Mucosa of stomach (tissue), 1 donor: ENCODE results near the gene FICD.

Experiments
- H3K27me3 ChIP-seq: one replicate; pipeline ENCODE4 v1.7.0; 2013; ENCODE audit warnings: mild to moderate bottlenecking, low read length; ENCODE audit not compliant: control insufficient read depth, insufficient read depth
- H3K36me3 ChIP-seq: one replicate; pipeline ENCODE4 v1.7.0; 2013; ENCODE audit warnings: low read length; ENCODE audit not compliant: control insufficient read depth, insufficient read depth
- H3K4me1 ChIP-seq: one replicate; pipeline ENCODE4 v1.7.0; 2013; ENCODE audit warnings: mild to moderate bottlenecking, low read length; ENCODE audit not compliant: control insufficient read depth, insufficient read depth
- H3K4me3 ChIP-seq: one replicate; pipeline ENCODE4 v1.7.0; 2013; ENCODE audit warnings: low read length
- H3K9ac ChIP-seq: one replicate; pipeline ENCODE4 v1.7.0; 2013; ENCODE audit warnings: mild to moderate bottlenecking, low read length, moderate library complexity
- H3K9me3 ChIP-seq: one replicate; pipeline ENCODE4 v1.7.0; 2013; ENCODE audit warnings: mild to moderate bottlenecking, low read length, moderate library complexity; ENCODE audit not compliant: control insufficient read depth
- donor health status: Pancreatic carcinoma.

The FICD gene

GRCh38 chr12:108565146-108565545 is 50.1 kb downstream of the FICD start:
- Histone ChIP-seq H3K9me3 (no peaks in the 10 kb centered on the region), H3K4me3 (no peak overlapping the region), H3K36me3 (peaks cover 11% of the 10 kb centered on the region), H3K9ac (no peak overlapping the region), H3K27me3 (no peaks in the 10 kb centered on the region), H3K4me1 (peaks cover 20% of the 10 kb centered on the region)

GRCh38 chr12:108565976-108566375 is 50.9 kb downstream of the FICD start:
- Histone ChIP-seq H3K4me3 (no peak overlapping the region), H3K4me1 (peaks cover 20% of the 10 kb centered on the region), H3K27me3 (no peaks in the 10 kb centered on the region), H3K36me3 (peaks cover 11% of the 10 kb centered on the region), H3K9ac (no peak overlapping the region), H3K9me3 (no peaks in the 10 kb centered on the region)

- no peak overlapping the region for H3K4me3 ChIP-seq
- no peaks in the 10 kb centered on the region for H3K27me3 ChIP-seq
- peaks cover 11% of the 10 kb centered on the region for H3K36me3 ChIP-seq
- peaks cover 20% of the 10 kb centered on the region for H3K4me1 ChIP-seq
- no peak overlapping the region for H3K9ac ChIP-seq
- no peaks in the 10 kb centered on the region for H3K9me3 ChIP-seq
Measured at GRCh38 chr12:108566452-108566851, 51.4 kb downstream of the FICD start.

GRCh38 chr12:108567406-108568337 is 52.6 kb downstream of the FICD start:
- H3K9ac ChIP-seq = no peak overlapping the region
- peaks cover 15% of the 10 kb centered on the region for H3K4me1 ChIP-seq
- peaks cover 11% of the 10 kb centered on the region for H3K36me3 ChIP-seq
- no peaks in the 10 kb centered on the region for H3K9me3 ChIP-seq
- no peak overlapping the region for H3K4me3 ChIP-seq
- H3K27me3 ChIP-seq = no peaks in the 10 kb centered on the region

GRCh38 chr12:108568338-108569154 is 53.5 kb downstream of the FICD start:
- peaks cover 11% of the 10 kb centered on the region for H3K36me3 ChIP-seq
- no peak overlapping the region for H3K4me3 ChIP-seq
- H3K9ac ChIP-seq = no peak overlapping the region
- H3K27me3 ChIP-seq = no peaks in the 10 kb centered on the region
- H3K4me1 ChIP-seq = peaks cover 11% of the 10 kb centered on the region
- H3K9me3 ChIP-seq = no peaks in the 10 kb centered on the region
